GM12891 (cell line): ENCODE measurements around the gene C12orf50.

Source experiments
- PAX5 ChIP-seq: IDR thresholded peaks from 2 replicates; pipeline ENCODE4 v1.6.1; 2011; ENCODE audit warnings: low read length, moderate library complexity, mild to moderate bottlenecking; ENCODE audit not compliant: insufficient read depth, severe bottlenecking
- POLR2A ChIP-seq: IDR thresholded peaks from 2 replicates; pipeline ENCODE4 v1.6.1; 2011; ENCODE audit warnings: low read depth, low read length, control low read depth
- POLR2AphosphoS5 ChIP-seq: IDR thresholded peaks from 2 replicates; pipeline ENCODE4 v1.6.1; 2011; ENCODE audit warnings: low read depth, low read length, control low read depth
- POU2F2 ChIP-seq: IDR thresholded peaks from 2 replicates; pipeline ENCODE4 v1.6.1; 2011; ENCODE audit warnings: low read depth, mild to moderate bottlenecking, control low read depth, low read length, moderate library complexity
- TAF1 ChIP-seq: IDR thresholded peaks from 2 replicates; pipeline ENCODE4 v1.6.1; 2011; ENCODE audit warnings: low read depth, low read length, control low read depth

DNA sequence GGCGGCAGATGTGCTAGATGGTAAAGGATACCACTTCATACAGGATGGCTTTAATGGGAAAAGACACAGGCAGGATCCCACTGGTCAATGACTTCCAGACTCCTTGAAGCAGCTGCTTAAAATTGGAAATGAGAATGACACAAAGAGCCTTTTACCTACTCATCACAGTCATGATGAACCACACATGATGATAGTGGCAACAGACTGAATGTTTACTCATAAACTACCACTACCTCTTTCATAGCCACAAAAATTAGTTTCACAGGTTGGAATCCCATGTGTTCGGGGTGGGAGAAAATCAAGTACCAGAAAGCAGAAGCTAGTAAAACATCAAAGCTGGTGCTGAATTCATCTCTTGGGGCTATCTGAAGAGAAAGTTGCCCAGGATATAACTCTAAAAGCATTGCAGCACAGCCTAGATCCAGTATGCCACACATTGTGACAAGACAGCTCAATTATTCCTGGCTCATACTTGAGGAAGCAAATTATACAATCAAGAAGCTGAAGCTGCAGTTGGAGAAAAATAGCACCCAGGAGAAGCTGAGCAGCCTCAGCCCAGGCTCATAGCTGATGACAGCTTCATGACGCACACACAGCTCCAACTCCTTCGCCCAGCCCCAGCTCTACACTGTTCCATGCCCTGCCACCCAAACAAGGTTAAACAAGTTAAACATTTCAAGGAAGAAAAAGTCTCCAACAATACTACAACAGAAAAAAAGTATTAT lies 29.0 kb upstream of the C12orf50 start:
- TF ChIP-seq TAF1 (no peak), POLR2AphosphoS5 (no peak), PAX5 (no peak), POLR2A (no peak), POU2F2 (no peak)
